C4-2B (cell line): ENCODE results near the gene NLRP9.

Source experiments
- CTCF ChIP-seq: fragments of 450-650 bp; conservative IDR thresholded peaks from 2 replicates; pipeline ENCODE4 v1.5.1; 2017; ENCODE audit warnings: mild to moderate bottlenecking
- ZFX ChIP-seq: fragments of 450-650 bp; IDR thresholded peaks from 2 replicates; pipeline ENCODE4 v1.6.1; 2017

GRCh38 chr19:55660404-55660803 is 77.8 kb downstream of the NLRP9 start:
- no peak for TF ChIP-seq CTCF
- no peak for TF ChIP-seq ZFX
